RWPE2 (cell line): ENCODE measurements around the gene C2orf49.

Source experiments
- ATAC-seq: fragments of 200-7000 bp; cut with Tn5 transposase; 3 replicates; pipeline ENCODE4 v1.9.1; 2021; ENCODE audit warnings: low read depth
- DNase-seq: peaks from one replicate; pipeline ENCODE4 v3.0.0-alpha.2; 2020; ENCODE audit warnings: low spot score
- H3K27ac ChIP-seq: fragments of 450-650 bp; 2 replicates; pipeline ENCODE4 v1.5.1; 2017; ENCODE audit warnings: mild to moderate bottlenecking; ENCODE audit not compliant: poor library complexity, severe bottlenecking
- H3K27me3 ChIP-seq: fragments of 250-450 bp; sonication (Bioruptor Pico); 2 replicates; pipeline ENCODE4 v1.5.1; 2021; ENCODE audit warnings: mild to moderate bottlenecking, moderate library complexity; ENCODE audit not compliant: insufficient read depth, poor library complexity, severe bottlenecking
- H3K36me3 ChIP-seq: fragments of 250-450 bp; sonication (Bioruptor Pico); 2 replicates; pipeline ENCODE4 v1.5.1; 2020; ENCODE audit warnings: low read depth, mild to moderate bottlenecking, moderate library complexity
- H3K4me1 ChIP-seq: fragments of 250-450 bp; sonication (Bioruptor Pico); 2 replicates; pipeline ENCODE4 v1.5.1; 2021; ENCODE audit warnings: mild to moderate bottlenecking, moderate library complexity; ENCODE audit not compliant: insufficient read depth, poor library complexity, severe bottlenecking
- H3K4me3 ChIP-seq: fragments of 250-450 bp; sonication (Bioruptor Pico); 2 replicates; pipeline ENCODE4 v1.5.1; 2021; ENCODE audit warnings: mild to moderate bottlenecking, moderate library complexity; ENCODE audit not compliant: severe bottlenecking
- H3K9me3 ChIP-seq: fragments of 250-450 bp; sonication (Bioruptor Pico); 2 replicates; pipeline ENCODE4 v1.5.1; 2021; ENCODE audit warnings: mild to moderate bottlenecking, moderate library complexity; ENCODE audit not compliant: severe bottlenecking
- TF ChIP-seq, protein P1 (sequence below): fragments of 450-650 bp; IDR thresholded peaks from one replicate; pipeline ENCODE4 v1.5.1; 2017; ENCODE audit warnings: mild to moderate bottlenecking, moderate library complexity; ENCODE audit not compliant: poor library complexity, severe bottlenecking

C2orf49 gene

GRCh38 chr2:105317937-105318336, 19.4 kb upstream of the C2orf49 start:
- Histone ChIP-seq H3K36me3 (no peaks in the 10 kb centered on the region), H3K4me1 (peaks cover 25% of the 10 kb centered on the region), H3K27ac (peak overlapping the region; percentile 5), H3K4me3 (no peak overlapping the region), H3K9me3 (no peaks in the 10 kb centered on the region), H3K27me3 (no peaks in the 10 kb centered on the region)
- ATAC-seq (peak; percentile 85), DNase-seq (no peak)
- TF ChIP-seq, protein P1, sequence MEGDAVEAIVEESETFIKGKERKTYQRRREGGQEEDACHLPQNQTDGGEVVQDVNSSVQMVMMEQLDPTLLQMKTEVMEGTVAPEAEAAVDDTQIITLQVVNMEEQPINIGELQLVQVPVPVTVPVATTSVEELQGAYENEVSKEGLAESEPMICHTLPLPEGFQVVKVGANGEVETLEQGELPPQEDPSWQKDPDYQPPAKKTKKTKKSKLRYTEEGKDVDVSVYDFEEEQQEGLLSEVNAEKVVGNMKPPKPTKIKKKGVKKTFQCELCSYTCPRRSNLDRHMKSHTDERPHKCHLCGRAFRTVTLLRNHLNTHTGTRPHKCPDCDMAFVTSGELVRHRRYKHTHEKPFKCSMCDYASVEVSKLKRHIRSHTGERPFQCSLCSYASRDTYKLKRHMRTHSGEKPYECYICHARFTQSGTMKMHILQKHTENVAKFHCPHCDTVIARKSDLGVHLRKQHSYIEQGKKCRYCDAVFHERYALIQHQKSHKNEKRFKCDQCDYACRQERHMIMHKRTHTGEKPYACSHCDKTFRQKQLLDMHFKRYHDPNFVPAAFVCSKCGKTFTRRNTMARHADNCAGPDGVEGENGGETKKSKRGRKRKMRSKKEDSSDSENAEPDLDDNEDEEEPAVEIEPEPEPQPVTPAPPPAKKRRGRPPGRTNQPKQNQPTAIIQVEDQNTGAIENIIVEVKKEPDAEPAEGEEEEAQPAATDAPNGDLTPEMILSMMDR = no peak

- no peak for DNase-seq
- Histone ChIP-seq H3K27ac (peak overlapping the region; percentile 7), H3K4me3 (no peak overlapping the region), H3K27me3 (no peaks in the 10 kb centered on the region), H3K36me3 (no peaks in the 10 kb centered on the region), H3K9me3 (no peaks in the 10 kb centered on the region), H3K4me1 (peaks cover 42% of the 10 kb centered on the region)
- ATAC-seq = no peak; the same call in 2 of the 3 replicates
- TF ChIP-seq, protein P1 = no peak
Measured at GRCh38 chr2:105320651-105321215, 16.6 kb upstream of the C2orf49 start.

- TF ChIP-seq, protein P1 = no peak
- ATAC-seq = peak; percentile 44; the same call in 2 of the 3 replicates
- no peaks in the 10 kb centered on the region for H3K27me3 ChIP-seq
- no peak for DNase-seq
- H3K9me3 ChIP-seq = no peaks in the 10 kb centered on the region
- H3K36me3 ChIP-seq = no peaks in the 10 kb centered on the region
- H3K4me1 ChIP-seq = peaks cover 46% of the 10 kb centered on the region
- H3K27ac ChIP-seq = no peak overlapping the region
- no peak overlapping the region for H3K4me3 ChIP-seq
Measured at GRCh38 chr2:105321875-105322646, 15.3 kb upstream of the C2orf49 start.

DNA sequence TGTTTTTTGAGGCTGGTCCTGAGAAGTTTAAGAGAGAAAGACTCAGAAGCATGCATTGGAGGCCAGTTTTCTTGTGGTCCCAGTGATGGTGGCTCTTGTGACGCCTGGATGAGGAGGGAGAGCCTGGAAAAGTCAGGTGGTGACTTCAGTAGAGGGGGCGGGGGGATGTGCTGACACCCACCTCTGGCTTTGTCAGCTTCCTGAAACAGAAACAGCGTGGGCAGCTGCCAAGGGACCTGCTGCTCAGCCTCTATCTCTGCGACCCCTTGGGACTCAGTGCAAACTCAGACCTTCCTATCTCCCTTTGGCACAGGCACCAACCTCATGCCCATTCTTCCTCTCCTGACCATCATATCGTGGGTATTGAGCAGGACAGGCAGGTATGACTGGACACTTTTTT, 14.2 kb upstream of the C2orf49 start:
- Histone ChIP-seq H3K4me1 (peaks cover 39% of the 10 kb centered on the region), H3K4me3 (no peak overlapping the region), H3K27ac (no peak overlapping the region), H3K9me3 (no peaks in the 10 kb centered on the region), H3K27me3 (no peaks in the 10 kb centered on the region), H3K36me3 (no peaks in the 10 kb centered on the region)
- ATAC-seq = no peak
- TF ChIP-seq, protein P1 = no peak
- DNase-seq = no peak

DNA sequence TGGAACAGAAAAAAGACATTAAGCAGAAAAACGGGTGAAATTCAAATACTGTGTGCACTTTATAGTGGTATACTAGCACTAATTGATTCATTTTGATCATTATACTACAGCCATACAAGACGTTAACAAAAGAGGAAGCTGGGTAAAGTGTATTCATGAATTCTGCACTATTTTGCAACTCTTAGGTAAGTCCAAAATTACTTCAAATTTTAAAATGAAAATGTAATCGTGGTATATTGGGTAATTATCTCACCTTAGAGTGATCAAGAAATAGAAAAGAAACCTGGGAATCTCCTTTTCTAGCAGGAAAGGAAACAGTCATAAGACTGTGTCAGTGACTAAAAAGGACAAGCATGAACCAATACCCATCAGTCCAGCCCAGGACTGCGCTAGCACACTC, 13.2 kb upstream of the C2orf49 start:
- TF ChIP-seq, protein P1 = no peak
- Histone ChIP-seq H3K9me3 (no peaks in the 10 kb centered on the region), H3K4me3 (no peak overlapping the region), H3K36me3 (no peaks in the 10 kb centered on the region), H3K27ac (peak overlapping the region; percentile 82), H3K27me3 (no peaks in the 10 kb centered on the region), H3K4me1 (peaks cover 40% of the 10 kb centered on the region)
- no peak for ATAC-seq
- DNase-seq = no peak
